Activated CD4-positive, alpha-beta T cell treated with anti-CD3 and anti-CD28 coated beads, Interleukin-10, Interleukin-2, amounts not matched to agents 100 ng/mL and 50 ng/mL, durations not matched to agents 16 hours and 8 hours (primary cell): ENCODE results near the gene ZNF256.

Source experiments
- DNase-seq: peaks from one replicate; pipeline ENCODE4 v3.0.0-alpha.2; 2020

The ZNF256 gene

DNA sequence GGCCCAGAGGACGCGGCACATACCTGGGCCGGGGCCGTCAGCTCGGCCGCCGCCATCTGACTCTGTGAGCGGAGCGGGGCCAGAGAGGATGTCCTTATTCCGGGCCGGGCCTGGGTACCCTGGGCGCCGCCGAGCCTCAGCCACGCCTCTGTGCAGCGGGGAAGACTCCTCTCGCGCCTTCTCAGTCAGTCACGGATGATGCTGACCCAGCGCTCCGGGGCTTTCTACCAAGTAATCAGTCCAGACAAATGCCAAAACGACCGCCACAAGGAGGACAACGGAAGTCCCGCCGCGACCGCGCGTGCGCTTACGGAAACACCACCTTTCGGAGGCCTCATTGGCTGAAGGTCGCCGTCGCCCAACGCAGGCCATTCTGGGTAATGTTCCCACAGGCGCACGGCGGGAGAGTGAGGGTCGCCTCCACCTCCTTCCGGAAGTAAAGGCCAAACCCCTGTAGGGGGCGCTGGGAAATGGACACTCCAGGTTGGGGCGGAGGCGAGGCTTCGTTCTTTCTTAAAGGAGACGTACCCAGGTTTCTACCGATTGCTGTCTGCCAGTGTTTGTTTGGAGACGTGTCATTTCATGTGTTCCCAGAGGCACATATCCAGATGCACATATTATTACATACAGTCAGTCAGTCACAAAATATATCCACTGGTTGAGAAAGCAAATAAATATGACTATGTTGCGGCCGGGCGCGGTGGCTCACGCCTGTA, at the start of gene ZNF256:
Gene ZNF256 (minus strand): TSS at position 288 of the 716 bp plus-strand sequence. CDS start 232 bp downstream, at position 56.
- peak; percentile 93 for DNase-seq

GRCh38 chr19:57992841-57993240, 45.3 kb upstream of the ZNF256 start:
- no peak for DNase-seq

GRCh38 chr19:57978586-57979289, 31.2 kb upstream of the ZNF256 start:
- DNase-seq = no peak

GRCh38 chr19:57974434-57974833, 26.9 kb upstream of the ZNF256 start, which contains the start of gene C19orf18:
C19orf18 (minus strand) TSS chr19:57974534; CDS start chr19:57974432, 102 bp downstream.
- DNase-seq = no peak

- no peak for DNase-seq
Measured at GRCh38 chr19:57964761-57965160, 17.3 kb upstream of the ZNF256 start.

GRCh38 chr19:57961785-57962184, 14.3 kb upstream of the ZNF256 start:
- DNase-seq = no peak

DNA sequence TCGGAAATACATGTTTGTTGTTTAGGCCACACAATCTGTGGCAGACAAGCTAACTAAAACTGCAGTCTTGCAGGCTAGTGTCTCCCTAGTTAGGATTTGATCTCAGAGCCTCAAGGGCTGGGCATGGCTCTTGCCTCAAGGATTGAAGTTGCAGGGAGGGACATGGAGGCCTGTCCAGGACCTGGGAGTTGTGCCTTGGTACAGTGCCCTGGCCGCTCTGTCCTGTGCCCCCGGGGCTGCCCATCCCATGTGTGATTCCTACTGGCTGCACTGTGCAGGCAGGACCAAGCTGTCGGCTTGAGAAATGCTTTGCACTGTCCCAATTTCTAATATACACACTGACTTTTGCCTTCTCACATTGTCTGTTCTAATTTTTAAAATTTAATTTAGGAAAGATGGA, 7.5 kb upstream of the ZNF256 start:
- no peak for DNase-seq

GRCh38 chr19:57949702-57950101, 2.2 kb upstream of the ZNF256 start:
- no peak for DNase-seq

- DNase-seq = no peak
Measured at GRCh38 chr19:57949296-57949695, 1.8 kb upstream of the ZNF256 start.

- DNase-seq = no peak
Measured at GRCh38 chr19:57947088-57947418, 453 bp downstream of the ZNF256 start.

DNA sequence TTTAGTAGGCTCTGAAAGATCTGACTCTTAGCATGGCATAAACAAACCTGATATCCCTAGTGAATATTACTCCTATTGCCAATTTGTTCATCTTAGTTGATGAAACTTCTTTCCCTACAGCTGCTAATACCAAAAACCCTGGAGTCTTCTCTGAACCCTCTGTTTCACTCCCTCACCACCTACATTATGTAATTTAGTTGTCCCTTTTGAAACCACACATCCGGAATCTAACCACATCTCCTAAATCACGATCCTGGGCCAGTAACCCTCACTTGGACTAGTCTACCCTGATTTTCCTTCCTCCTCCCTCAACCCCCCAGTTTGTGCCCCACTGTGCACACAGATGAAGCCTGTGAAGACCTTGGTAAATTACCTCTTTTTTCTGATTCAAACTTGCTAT, 1.2 kb downstream of the ZNF256 start:
- no peak for DNase-seq

- DNase-seq = no peak
Measured at GRCh38 chr19:57941593-57941992, 5.9 kb downstream of the ZNF256 start.

DNA sequence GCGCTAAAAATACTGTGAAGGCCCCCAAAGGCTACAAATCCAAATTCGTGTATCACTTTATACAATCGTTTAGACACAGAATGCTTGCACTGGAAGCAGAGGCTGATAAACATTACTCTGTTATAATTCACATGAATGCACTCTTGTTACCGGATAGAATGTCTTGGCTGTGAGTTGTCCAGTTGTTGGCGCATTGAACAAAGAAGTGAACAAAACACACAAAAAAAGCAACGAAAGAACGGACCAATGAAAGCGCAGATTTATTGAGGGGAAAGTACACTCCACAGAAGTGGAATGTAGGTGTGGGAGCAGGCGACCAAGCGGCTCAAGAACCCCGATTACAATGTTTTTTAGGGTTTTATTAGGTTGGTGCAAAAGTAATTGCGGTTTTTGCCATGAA, 11.8 kb downstream of the ZNF256 start:
- no peak for DNase-seq

GRCh38 chr19:57934820-57935665, 12.5 kb downstream of the ZNF256 start, which contains the start of gene ZNF418:
ZNF418 (minus strand) TSS chr19:57935402; CDS start chr19:57933822, 1,580 bp downstream.
- peak; percentile 55 for DNase-seq

- no peak for DNase-seq
Measured at GRCh38 chr19:57927587-57927986, 19.9 kb downstream of the ZNF256 start.

GRCh38 chr19:57916168-57916995, 31.1 kb downstream of the ZNF256 start, which contains the start of gene ZNF417:
ZNF417 (minus strand) TSS chr19:57916592; CDS start chr19:57916411, 181 bp downstream.
- peak; percentile 94 for DNase-seq

DNA sequence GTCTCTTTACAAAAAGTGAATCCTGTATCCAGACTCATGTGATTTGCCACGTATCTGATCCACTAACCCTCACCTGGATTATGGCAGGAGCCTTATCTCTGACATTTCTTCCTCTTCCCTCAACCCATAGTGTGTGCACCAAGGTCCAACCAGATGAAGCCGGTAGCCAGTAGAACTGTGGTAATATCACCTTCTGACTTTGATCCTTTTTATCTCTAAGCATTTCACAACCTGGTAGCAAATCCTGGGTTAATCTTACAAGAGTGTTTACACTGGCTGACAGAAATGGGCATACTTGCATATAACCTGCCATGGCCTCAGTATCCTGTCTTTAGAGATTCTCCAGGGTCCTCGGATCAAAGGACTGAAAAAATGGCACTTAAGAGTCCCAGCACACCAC, 33.0 kb downstream of the ZNF256 start:
- DNase-seq = no peak

- DNase-seq = no peak
Measured at GRCh38 chr19:57907394-57907793, 40.1 kb downstream of the ZNF256 start.

DNA sequence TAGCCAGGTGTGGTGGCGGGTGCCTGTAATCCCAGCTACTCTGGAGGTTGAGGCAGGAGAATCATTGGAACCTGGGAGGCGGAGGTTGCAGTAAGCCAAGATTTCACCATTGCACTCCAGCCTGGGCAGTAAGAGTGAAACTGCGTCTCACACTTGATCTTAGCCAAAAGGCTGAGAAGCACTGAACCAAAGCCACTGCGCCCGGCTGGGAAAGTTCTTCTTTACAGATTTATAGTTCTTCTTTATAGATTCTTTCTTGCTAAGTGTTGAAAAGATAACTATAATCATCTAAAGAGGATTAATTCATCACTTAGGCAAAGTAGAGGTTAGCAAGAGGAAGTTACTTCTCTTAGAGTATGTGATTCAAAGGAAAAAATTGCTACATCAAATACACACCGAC, 42.2 kb downstream of the ZNF256 start:
- no peak for DNase-seq

DNA sequence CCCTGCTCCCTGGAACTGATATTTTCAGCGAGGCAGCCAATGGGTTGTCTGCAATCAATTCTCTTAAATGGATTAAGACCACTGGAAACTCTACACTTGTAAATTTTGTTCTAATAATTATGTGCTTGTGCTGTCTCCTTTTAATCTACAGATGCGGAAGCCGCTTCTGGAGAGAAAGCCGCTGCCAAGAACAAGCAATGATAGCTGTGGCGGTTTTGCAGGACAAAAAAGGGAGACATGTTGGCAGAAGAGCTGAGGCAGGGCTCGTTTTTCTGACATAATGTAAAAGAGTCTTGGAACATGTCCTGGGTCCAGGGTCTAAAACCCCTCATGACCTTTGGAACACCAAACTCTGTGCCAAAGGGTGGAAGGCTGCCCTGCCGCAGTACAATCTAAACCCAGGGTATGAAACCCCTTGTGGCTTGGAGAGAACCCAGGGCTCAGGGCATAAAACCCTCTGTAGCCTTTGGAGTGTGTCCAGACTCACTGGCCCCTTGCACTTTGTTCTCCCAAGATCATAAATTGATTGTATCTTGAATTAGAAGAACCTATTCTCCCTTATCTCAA, 43.8 kb downstream of the ZNF256 start:
- no peak for DNase-seq

DNA sequence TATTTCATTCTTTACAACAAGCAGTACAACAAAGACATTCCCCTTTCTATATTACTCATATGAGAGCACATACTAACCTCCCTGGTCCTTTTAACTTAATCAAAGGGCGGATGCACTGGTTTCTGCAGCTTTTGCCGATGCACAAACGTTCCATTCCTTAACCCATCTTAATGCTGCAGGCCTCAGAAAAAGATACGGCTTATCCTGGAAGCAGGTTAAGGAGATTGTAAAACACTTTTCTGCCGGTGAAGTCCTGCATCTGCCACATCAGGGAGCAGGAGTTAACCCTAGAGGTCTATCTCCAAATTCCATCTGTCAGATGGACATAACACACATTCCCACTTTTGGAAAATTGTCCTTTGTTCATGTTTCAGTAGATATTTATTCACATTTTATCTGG, 47.2 kb downstream of the ZNF256 start:
- DNase-seq = no peak
